Esophagus muscularis mucosa (tissue), 4 donors: Measurements from ENCODE around the gene RHOV.

Experiments used
- CTCF ChIP-seq, 3 experiments: fragments of 200-600 bp in 2 of 3; fragments of 450-650 bp in 1 of 3; sonication (generic) in 2 of 3; IDR thresholded peaks; one replicate each; pipeline ENCODE4 v1.5.1; 2017 to 2019; ENCODE audit warnings: antibody characterized with exemption in 3 of 3, mild to moderate bottlenecking in 2 of 3, moderate library complexity in 1 of 3
- EP300 ChIP-seq: sonication (generic); formaldehyde crosslinking; IDR thresholded peaks from one replicate; pipeline ENCODE4 v1.6.1; 2017; ENCODE audit warnings: antibody characterized with exemption
- POLR2A ChIP-seq: fragments of 450-650 bp; IDR thresholded peaks from one replicate; pipeline ENCODE4 v1.6.1; 2017; ENCODE audit warnings: antibody characterized with exemption, moderate library complexity, mild to moderate bottlenecking, low read depth
- POLR2AphosphoS5 ChIP-seq, 2 donors: sonication (generic); formaldehyde crosslinking; IDR thresholded peaks; one replicate each; pipeline ENCODE4 v1.6.1; 2017; ENCODE audit warnings: antibody characterized with exemption in 2 of 2

DNA sequence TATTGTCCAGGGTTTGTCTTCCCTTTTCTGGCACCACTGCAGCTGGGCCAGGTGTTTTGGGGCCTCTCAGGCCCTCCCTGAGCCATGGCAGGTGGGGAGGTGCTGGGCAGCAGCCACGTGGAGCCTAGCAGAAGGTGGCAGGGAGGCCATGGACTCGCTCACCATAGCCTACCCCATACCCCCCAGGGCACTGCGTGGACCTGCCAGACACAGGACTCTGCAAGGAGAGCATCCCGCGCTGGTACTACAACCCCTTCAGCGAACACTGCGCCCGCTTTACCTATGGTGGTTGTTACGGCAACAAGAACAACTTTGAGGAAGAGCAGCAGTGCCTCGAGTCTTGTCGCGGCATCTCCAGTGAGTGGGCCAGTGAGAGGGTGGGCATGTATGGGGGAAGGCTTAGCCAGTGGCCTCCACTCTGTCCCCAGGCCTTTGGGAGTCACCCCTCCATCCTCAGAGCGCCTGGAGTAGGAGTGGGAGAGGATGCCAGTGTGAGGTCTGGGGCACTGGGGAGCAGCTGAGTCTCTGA lies 18.3 kb downstream of the RHOV start:
- no peak for TF ChIP-seq CTCF (IDR thresholded peaks at IDR 0.05)
- no peak for TF ChIP-seq EP300
- TF ChIP-seq POLR2A = no peak
- no peak for TF ChIP-seq POLR2AphosphoS5 (IDR thresholded peaks at IDR 0.05)
